Measurements from ENCODE around the gene KLK14.

The KLK14 gene

DNA sequence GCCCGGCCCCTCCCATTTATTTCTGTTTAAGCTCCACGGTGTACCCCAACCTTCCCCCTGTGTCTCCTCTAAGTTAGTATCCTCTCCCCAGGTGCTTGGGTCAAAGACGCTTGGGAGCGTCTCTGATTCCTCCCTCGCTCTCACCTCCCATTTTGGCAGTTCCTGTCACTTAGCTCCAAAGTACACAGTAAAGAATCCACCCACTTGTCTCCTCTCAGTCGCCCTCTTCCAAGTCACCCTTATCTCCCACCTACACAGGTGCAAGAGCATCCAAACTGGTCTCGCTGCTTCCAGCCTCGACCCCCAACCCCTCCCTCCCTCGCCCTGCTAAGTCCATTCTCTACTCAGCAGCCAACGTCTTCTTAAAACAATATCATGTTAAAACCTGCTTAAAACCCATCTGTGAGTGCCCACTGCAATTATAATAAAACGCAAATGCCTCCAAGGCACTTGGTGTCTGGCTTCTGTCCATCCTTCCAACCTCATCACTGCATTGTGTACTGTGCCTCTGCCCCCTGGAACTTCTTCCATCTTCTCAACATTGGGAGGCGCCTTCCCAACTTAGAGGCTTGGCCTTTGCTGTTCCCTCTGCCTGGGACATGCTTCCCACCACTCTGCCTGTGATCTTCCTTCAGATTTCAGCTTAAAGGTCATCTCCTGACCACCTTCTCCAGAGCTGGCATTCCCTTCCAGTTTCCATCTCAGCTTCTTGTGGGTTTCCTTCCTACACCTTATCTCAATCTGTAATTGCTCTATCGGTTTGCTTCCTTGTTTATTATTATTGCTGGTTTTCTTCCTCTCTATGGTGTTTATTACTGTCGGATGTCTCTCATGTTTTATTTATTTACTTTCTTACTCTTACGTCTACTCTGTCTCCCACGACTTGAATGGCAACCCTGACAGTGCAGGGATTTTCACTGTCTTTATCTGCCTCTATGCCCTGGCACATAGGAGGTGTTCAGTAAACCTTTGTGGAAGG is 9.5 kb upstream of the KLK14 start:
- TF ChIP-seq, protein P1, sequence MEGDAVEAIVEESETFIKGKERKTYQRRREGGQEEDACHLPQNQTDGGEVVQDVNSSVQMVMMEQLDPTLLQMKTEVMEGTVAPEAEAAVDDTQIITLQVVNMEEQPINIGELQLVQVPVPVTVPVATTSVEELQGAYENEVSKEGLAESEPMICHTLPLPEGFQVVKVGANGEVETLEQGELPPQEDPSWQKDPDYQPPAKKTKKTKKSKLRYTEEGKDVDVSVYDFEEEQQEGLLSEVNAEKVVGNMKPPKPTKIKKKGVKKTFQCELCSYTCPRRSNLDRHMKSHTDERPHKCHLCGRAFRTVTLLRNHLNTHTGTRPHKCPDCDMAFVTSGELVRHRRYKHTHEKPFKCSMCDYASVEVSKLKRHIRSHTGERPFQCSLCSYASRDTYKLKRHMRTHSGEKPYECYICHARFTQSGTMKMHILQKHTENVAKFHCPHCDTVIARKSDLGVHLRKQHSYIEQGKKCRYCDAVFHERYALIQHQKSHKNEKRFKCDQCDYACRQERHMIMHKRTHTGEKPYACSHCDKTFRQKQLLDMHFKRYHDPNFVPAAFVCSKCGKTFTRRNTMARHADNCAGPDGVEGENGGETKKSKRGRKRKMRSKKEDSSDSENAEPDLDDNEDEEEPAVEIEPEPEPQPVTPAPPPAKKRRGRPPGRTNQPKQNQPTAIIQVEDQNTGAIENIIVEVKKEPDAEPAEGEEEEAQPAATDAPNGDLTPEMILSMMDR (IDR thresholded peaks at IDR 0.05): no peak

DNA sequence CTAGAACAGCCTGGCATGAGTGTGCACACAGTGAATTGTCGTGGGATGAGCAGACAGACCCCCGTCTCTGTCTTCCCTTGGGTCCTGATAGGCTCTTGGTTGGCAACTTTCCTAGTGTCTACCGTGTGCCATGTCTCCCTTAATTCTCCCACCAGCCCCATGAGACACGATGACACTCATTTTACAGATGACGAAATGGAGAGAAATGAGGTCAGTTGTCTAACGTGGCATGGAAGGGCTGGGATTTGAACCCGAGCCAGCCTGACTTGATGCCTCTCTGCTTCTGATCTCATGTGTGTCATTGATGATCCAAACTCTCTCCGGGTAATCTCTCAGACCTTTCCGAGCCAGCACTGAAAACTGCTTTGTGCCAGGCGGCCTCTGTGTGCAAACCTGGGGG is 8.4 kb upstream of the KLK14 start:
- TF ChIP-seq, protein P1 (IDR thresholded peaks at IDR 0.05): no peak

DNA sequence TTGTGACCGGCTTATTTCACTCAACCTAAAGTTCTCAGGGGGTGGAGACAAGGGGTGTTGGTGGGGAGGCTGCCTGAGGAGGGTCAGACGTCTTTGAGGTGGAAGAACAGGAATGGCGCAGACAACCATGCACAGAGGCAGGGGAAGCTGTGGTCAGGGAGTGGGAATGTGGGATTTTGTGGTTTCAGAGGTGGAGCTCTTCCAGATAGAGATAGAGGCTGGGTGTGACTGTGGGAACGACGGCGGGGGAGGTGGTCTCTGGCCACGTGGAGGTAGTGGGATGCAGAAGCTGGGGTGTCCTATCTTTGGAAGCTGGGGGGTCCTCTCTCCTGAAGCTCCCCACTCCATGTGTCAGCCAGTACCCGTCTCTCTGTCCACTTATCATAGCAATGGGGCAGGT is 7.8 kb upstream of the KLK14 start:
- TF ChIP-seq, protein P1 (IDR thresholded peaks at IDR 0.05): no peak

DNA sequence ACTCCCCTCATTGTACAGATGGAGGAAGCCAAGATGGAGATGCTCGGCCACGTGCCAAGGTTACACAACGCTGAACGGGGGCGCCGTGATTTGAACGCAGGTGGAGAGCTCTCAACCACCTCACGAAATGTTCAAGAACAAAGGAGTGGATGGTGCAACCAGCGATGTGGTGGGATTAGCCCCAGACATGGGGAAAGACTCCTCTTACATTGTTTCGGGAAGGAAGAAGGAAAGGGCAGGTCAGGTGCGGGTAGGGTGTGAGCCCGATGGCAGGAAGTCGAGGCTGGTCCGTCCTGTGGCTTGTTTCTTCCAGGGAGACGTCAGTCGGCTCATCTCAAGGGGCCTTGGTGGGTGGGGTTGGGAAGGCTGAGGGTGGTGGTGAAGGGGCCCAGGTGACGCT is 7.1 kb upstream of the KLK14 start:
- TF ChIP-seq, protein P1 (IDR thresholded peaks at IDR 0.05): no peak

DNA sequence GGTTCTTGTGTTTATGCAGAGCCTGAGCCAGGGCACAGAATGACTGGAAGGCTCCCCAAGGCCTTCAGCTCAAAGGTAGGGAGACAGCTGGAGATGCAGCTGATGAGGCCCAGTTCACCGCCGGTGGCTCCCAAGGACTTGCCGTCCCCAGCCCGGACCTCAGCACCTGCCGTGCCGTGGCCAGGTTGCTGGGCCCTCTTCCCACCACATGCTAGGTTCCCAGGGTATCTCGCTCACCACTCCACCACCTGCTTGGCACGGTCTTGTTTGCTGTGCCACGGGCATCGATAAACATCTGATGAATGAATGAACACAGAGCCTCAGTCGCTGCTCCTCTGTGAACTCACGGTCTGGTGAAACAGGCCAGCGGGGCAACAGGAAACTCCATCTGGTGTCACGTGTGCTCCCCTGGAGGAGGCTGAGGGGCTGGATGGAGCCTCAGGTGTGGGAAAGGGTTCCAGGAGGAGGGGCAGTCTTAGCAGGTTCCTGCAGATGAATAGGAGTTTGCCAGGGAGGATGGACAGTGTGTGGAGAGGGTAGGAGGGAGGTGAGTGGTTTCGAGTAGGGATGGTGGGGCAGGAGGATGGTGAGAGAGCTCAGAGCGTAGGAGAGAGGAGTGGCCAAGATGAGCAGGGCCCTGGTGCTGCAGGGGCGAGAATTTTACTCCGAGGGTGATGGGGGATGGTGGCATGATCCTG is 3.6 kb upstream of the KLK14 start:
- TF ChIP-seq, protein P1 (IDR thresholded peaks at IDR 0.05): no peak

DNA sequence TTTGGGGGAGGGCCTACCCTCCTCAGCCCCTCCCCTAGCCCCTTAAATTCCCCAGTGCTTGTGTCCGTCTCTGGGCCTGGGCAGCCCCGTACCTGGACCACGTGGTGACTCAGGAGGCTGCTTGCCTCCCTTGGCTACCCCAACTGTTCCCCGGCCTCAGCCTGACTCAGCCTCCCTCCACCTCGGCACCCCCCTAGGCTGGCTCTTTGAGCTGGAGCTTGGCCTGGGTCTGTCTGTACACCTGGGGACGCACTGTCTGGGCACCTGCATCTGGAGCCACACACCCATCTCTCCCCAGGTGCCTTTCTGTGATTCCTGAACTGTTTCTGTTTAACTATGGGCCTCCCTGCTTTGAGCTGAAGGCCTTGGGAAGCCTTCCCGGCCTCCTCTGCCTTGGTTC is 1.8 kb upstream of the KLK14 start:
- TF ChIP-seq, protein P1 (IDR thresholded peaks at IDR 0.05): no peak

DNA sequence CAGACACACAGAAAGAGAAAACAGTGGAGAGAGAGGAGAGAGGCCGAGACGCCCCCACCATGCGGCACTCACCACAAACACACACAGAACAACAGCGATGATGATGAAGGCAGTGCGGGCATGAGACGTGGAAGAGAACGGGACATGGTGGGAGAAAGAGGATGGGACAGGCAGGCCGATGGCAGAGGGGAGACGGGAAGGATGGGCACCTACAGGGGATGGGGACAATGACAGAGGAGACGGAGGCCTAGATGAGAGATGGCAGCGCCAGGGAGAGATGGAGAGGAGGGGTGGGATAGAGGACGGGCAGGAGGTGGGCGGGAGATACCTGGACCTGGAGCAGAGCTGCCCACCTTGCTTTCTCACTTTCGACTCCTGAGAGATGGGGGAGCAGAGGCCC is 1.1 kb upstream of the KLK14 start:
- TF ChIP-seq, protein P1 (IDR thresholded peaks at IDR 0.05): no peak

Measured in LNCAP (cell line).